ENCODE results near the gene SUMO3. TPM values are rescaled to one million over a fixed set of nuclear protein-coding genes. Genes with fewer than 3 reads are reported as not detected.

The SUMO3 gene
- total and polyA plus RNA-seq, 2 of the 13 experiments (the other 11 are each of a cell fraction or from before 2014, with no cell fraction given), result 51.4 to 92.4 TPM

- TF ChIP-seq ARID4A (CRISPR knock-in tag; IDR thresholded peaks at IDR 0.05; ENCODE audit: borderline replicate concordance) (peak; percentile 34; the same call in 1 of the 2 replicates), MEIS1 (CRISPR knock-in tag; IDR thresholded peaks at IDR 0.05; ENCODE audit: borderline replicate concordance) (0 out of 2 replicates have a peak, but pooled peaks have one; percentile 8), ZSCAN12 (CRISPR knock-in tag; IDR thresholded peaks at IDR 0.05) (no peak), ATF5 (CRISPR knock-in tag; IDR thresholded peaks at IDR 0.05; ENCODE audit: low read depth) (no peak), IKZF4 (CRISPR knock-in tag; IDR thresholded peaks at IDR 0.05; ENCODE audit: borderline replicate concordance, low read depth, not compliant biosample characterization) (peak; percentile 42), SOX6 (IDR thresholded peaks at IDR 0.05) (no peak), SOX6 (CRISPR knock-in tag; IDR thresholded peaks at IDR 0.05) (0 out of 2 replicates have a peak, but pooled peaks have one; percentile 13), DNMT1 (CRISPR knock-in tag; IDR thresholded peaks at IDR 0.05) (peak; percentile 62; the same call in 1 of the 2 replicates), MTF2 (CRISPR knock-in tag; IDR thresholded peaks at IDR 0.05; ENCODE audit: borderline replicate concordance) (peak; percentile 31; the same call in 1 of the 2 replicates)
- TF ChIP-seq, protein P1, sequence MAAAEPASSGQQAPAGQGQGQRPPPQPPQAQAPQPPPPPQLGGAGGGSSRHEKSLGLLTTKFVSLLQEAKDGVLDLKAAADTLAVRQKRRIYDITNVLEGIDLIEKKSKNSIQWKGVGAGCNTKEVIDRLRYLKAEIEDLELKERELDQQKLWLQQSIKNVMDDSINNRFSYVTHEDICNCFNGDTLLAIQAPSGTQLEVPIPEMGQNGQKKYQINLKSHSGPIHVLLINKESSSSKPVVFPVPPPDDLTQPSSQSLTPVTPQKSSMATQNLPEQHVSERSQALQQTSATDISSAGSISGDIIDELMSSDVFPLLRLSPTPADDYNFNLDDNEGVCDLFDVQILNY (CRISPR knock-in tag; conservative IDR thresholded peaks at IDR 0.05), result no peak
- TF ChIP-seq, protein P2, sequence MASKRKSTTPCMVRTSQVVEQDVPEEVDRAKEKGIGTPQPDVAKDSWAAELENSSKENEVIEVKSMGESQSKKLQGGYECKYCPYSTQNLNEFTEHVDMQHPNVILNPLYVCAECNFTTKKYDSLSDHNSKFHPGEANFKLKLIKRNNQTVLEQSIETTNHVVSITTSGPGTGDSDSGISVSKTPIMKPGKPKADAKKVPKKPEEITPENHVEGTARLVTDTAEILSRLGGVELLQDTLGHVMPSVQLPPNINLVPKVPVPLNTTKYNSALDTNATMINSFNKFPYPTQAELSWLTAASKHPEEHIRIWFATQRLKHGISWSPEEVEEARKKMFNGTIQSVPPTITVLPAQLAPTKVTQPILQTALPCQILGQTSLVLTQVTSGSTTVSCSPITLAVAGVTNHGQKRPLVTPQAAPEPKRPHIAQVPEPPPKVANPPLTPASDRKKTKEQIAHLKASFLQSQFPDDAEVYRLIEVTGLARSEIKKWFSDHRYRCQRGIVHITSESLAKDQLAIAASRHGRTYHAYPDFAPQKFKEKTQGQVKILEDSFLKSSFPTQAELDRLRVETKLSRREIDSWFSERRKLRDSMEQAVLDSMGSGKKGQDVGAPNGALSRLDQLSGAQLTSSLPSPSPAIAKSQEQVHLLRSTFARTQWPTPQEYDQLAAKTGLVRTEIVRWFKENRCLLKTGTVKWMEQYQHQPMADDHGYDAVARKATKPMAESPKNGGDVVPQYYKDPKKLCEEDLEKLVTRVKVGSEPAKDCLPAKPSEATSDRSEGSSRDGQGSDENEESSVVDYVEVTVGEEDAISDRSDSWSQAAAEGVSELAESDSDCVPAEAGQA (IDR thresholded peaks at IDR 0.05; ENCODE audit: low read depth), result no peak
- TF ChIP-seq, protein P2 (CRISPR knock-in tag; IDR thresholded peaks at IDR 0.05; ENCODE audit: borderline replicate concordance), result no peak
Measured at GRCh38 chr21:44836666-44837471, 19.0 kb upstream of the SUMO3 start (continued).
